Lung (tissue), 12 donors: ENCODE results near the gene CIC. TPM values are rescaled to one million over a fixed set of nuclear protein-coding genes. Genes with fewer than 3 reads are reported as not detected.
A peak's percentile ranks its signal among the peaks of the same experiment; 100 is the strongest.
"Not testable (repeated sequence)": the region's sequence is repeated elsewhere in the genome, so short reads cannot be mapped to it uniquely, and the experiment has no call there.

Experiments
- ATAC-seq: fragments of 200-7000 bp; cut with Tn5 transposase; one replicate; pipeline ENCODE4 v1.9.1; 2020; ENCODE audit warnings: moderate number of reproducible peaks; ENCODE audit not compliant: insufficient read depth, low FRiP score
- DNase-seq, 3 donors: peaks; one replicate each; pipeline ENCODE4 v3.0.0-alpha.2; 2013 to 2017
- H3K27ac ChIP-seq, 2 donors: one replicate each; pipeline ENCODE4 v1.5.1; 2013; ENCODE audit warnings: mild to moderate bottlenecking in 2 of 2, moderate library complexity in 2 of 2, control low read depth in 1 of 2, inconsistent platforms in 1 of 2, low read depth in 1 of 2, low read length in 1 of 2
- H3K27me3 ChIP-seq, 3 donors: one replicate each; pipeline ENCODE4 v1.5.1; 2013; ENCODE audit warnings: low read length in 2 of 3; ENCODE audit not compliant: control insufficient read depth in 3 of 3, insufficient read depth in 3 of 3
- H3K36me3 ChIP-seq, 4 donors: one replicate each; pipeline ENCODE4 v1.5.1; 2013; ENCODE audit warnings: low read length in 4 of 4, mild to moderate bottlenecking in 1 of 4, moderate library complexity in 1 of 4; ENCODE audit not compliant: control insufficient read depth in 4 of 4, insufficient read depth in 4 of 4
- H3K4me1 ChIP-seq, 5 donors: one replicate each; pipeline ENCODE4 v1.5.1; 2013; ENCODE audit warnings: low read length in 5 of 5, mild to moderate bottlenecking in 2 of 5, moderate library complexity in 1 of 5; ENCODE audit not compliant: control insufficient read depth in 5 of 5, insufficient read depth in 5 of 5
- H3K4me3 ChIP-seq: one replicate; pipeline ENCODE4 v1.5.1; 2013; ENCODE audit warnings: mild to moderate bottlenecking, control low read depth, moderate library complexity
- H3K9ac ChIP-seq, 2 donors: one replicate each; pipeline ENCODE4 v1.5.1; 2013; ENCODE audit warnings: low read length in 2 of 2, control low read depth in 1 of 2; ENCODE audit not compliant: insufficient read depth in 1 of 2
- H3K9me3 ChIP-seq, 4 donors: one replicate each; pipeline ENCODE4 v1.5.1; 2013; ENCODE audit warnings: low read length in 3 of 4, mild to moderate bottlenecking in 1 of 4, moderate library complexity in 1 of 4; ENCODE audit not compliant: control insufficient read depth in 4 of 4, insufficient read depth in 3 of 4
- CTCF ChIP-seq: IDR thresholded peaks from 2 replicates; pipeline ENCODE4 v1.5.1; 2012; ENCODE audit warnings: mild to moderate bottlenecking; ENCODE audit errors: control extremely low read depth, extremely low read depth
- WGBS, 2 donors: extraction: QIAGEN DNeasy Blood & Tissue Kit; methylation state at CpG; one replicate each; pipeline ENCODE4 v1.1.7; 2013; 5-methylcytosine and 5-hydroxymethylcytosine counted together
- polyA plus RNA-seq, 2 donors: library from polyadenylated mRNA; stranded (reverse); fragments of 200-250 nt; gene quantifications; one replicate each; pipeline ENCODE4 v1.2.1, GENCODE V29; 2013
- total RNA-seq, 2 donors: library from RNA; depleted of rRNA in 1 of 2; stranded (reverse); fragments of >200 nt in 1 of 2; gene quantifications; one replicate each; pipeline ENCODE4 v1.2.1, GENCODE V29; 2014 to 2021
- donor health status: control.
- donor health status: control.
- donor health status: Bipolar disorder and iron deficiency.
- donor health status: healthy.
- donor health status: DM: yes; HTN: yes; CAD: no.

The CIC gene
- total and polyA plus RNA-seq, 4 donors, result 31.2 to 84.5 (median 40.6) TPM

DNA sequence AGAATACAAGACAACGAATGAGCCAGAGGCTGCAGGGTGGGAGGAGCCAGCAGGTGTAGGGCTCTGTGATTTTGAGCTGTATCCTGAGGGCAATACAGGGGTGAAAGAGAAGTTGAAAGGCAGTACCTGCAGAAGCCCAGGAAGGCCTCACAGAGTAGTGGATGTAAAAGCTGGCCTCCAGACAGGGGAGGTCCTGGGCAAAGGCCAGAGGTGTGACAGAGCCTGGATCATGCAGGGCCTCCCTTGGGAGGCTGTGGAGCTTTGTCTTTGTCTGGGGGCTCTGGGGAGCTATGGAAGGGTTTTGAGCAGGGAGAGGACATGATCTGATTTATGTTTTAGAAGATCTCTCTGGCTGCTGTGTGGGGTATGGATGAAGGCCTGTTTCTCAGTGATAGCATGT is 59.1 kb downstream of the CIC start:
- 75% methylated on average over 1 of the region's 1 CpG for WGBS, 2 donors
- Histone ChIP-seq H3K27me3 (peaks cover 5 to 11% (median 9%) of the 10 kb centered on the region in 3 donors), H3K4me3 (no peak overlapping the region), H3K4me1 (peaks cover 0 to 21% (median 15%) of the 10 kb centered on the region in 5 donors), H3K9ac (no peak overlapping the region), H3K36me3 (peaks cover 0 to 3% (median 0%) of the 10 kb centered on the region in 4 donors), H3K9me3 (peaks cover 0 to 2% (median 0%) of the 10 kb centered on the region in 4 donors), H3K27ac (no peak overlapping the region)
- no peak for TF ChIP-seq CTCF
- ATAC-seq, result no peak
- no peak for DNase-seq

GRCh38 chr19:42328854-42329253 is 59.8 kb downstream of the CIC start:
- no peak for DNase-seq
- 86 to 89% methylated on average over 2 of the region's 2 CpGs for WGBS, 2 donors
- TF ChIP-seq CTCF, result no peak
- H3K36me3 ChIP-seq, result peaks cover 0 to 3% (median under 1%) of the 10 kb centered on the region in 4 donors
- H3K27me3 ChIP-seq, result peaks cover 0 to 7% (median 5%) of the 10 kb centered on the region in 3 donors
- H3K27ac ChIP-seq, result no peak overlapping the region
- no peak overlapping the region for H3K9ac ChIP-seq
- no peak for ATAC-seq
- H3K4me3 ChIP-seq, result no peak overlapping the region
- peaks cover 0 to 21% (median 15%) of the 10 kb centered on the region in 5 donors for H3K4me1 ChIP-seq
- H3K9me3 ChIP-seq, result no peaks in the 10 kb centered on the region

DNA sequence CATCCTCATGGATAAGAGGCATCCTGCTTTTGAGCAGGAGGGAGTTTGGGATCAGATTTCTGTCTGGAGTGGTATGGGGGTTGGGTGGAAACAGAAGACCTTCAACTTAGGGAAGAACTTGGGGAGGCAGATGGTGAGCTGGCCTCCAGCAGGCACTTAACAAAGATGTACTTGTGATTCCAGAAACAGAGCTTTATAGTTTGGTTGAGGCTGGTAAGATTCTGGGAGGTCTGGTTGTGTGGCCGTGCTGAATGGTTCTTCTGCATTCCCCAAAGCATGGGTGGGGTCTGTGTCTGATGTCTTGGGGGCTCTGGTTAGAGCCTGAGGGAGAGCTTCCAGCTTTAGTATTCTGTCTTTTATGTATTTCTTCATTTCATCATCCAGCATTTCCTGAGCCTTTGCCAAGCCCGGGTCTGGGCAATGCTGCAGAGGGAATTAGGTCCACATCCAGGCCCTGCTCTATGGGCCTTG is 61.2 kb downstream of the CIC start:
- ATAC-seq (no peak), DNase-seq (peak in 2 of 3 donors; percentile 46 to 53)
- no peaks in the 10 kb centered on the region for H3K9me3 ChIP-seq
- no peak overlapping the region for H3K9ac ChIP-seq
- no peak overlapping the region for H3K4me3 ChIP-seq
- peaks cover 0 to 16% (median 12%) of the 10 kb centered on the region in 5 donors for H3K4me1 ChIP-seq
- H3K36me3 ChIP-seq, result peaks cover 0 to 8% (median 3%) of the 10 kb centered on the region in 4 donors
- no peak overlapping the region for H3K27ac ChIP-seq
- H3K27me3 ChIP-seq, result no peaks in the 10 kb centered on the region
- 49 to 54% methylated on average over 2 of the region's 2 CpGs for WGBS, 2 donors
- no peak for TF ChIP-seq CTCF

DNA sequence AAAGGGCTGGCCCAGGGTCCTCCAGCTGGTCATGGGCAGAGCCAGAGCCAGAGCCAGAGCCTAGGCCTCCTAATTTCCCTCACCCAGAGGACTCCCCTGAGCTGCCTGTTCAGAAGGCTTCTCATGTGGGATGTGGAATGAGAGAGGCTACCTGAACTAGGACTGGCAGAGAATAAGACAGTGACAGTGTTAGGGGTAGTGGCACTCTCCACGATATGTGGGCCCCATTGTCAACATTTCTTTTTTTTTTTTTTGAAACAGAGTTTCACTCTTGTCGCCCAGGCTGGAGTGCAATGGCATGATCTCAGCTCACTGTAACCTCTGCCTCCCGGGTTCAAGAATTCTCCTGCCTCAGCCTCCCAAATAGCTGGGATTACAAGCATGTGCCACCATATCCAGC is 62.3 kb downstream of the CIC start:
- not testable (repeated sequence) for DNase-seq, H3K4me3 ChIP-seq, H3K9ac ChIP-seq, H3K9me3 ChIP-seq, ATAC-seq, H3K27ac ChIP-seq, H3K27me3 ChIP-seq
- Histone ChIP-seq H3K36me3 (peaks cover 0 to 12% (median 5%) of the 10 kb centered on the region in 4 donors), H3K4me1 (peaks cover 0 to 13% (median 11%) of the 10 kb centered on the region in 5 donors)
- WGBS, 2 donors, result 91 to 93% methylated on average over 3 of the region's 3 CpGs
